GM18519 (cell line): ENCODE measurements around the gene BEND2.

Experiments
- ATAC-seq: cut with Tn5 transposase; IDR thresholded peaks from one replicate; pipeline ENCODE4 v1.9.1; 2021; ENCODE audit warnings: mild to moderate bottlenecking, moderate library complexity; ENCODE audit not compliant: unreplicated experiment, low FRiP score

The BEND2 gene

DNA sequence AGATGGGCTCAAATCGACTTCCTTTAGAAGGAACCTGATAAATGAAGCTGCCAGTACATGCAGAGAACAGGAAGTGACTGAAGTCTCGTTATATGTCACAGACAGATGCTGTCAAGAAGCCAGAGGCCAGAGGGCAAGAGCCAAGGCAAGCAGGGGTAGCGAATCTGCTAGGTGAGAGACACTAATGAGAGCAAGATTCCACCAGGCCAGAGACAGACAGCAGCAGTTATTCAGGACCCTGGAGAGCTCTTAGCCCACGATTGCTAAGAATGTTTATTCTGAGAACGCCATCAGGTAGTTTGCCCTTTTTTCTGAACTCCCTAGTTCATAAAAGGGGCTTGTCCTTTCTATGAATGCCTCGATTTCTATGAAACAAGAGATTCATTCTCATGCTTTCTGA is 73.7 kb downstream of the BEND2 start:
- ATAC-seq, result no peak

DNA sequence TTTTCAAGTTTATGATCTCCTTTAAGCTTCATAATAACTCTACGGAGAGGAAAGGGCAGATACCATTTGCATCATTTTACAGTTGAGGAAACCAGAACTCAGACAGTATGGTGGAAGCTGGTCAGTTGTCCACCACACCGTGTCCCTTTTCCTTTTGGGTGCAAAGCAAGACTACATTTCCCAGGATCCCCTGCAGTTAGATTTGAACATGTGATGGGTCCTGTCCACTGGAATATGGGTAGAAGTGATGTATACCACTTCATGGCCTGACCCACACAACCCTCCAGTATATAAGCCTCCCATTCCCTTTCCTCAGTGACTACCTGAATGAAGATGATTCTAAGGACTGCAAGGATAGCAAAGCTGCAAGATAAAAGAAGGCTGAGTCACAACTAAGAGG is 74.7 kb downstream of the BEND2 start:
- no peak for ATAC-seq

DNA sequence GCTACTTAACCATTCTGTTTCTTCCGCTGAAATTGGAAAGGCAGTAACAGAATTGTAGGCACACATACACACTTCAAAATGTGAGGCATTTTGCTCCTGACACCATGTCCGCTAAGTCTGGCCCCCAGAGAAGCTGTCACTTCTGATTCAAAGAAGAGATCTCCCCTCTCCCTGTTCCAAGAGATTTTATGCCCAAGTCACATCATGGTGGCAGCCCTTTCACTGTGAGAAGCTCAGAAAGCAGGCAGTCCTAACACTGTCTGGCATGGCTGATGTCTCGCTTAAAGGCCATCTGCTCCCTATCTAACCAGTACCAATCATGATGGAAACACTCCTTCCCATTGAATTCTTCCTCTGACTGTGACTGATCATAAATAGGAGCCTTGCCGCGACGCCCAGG is 83.9 kb downstream of the BEND2 start:
- no peak for ATAC-seq

DNA sequence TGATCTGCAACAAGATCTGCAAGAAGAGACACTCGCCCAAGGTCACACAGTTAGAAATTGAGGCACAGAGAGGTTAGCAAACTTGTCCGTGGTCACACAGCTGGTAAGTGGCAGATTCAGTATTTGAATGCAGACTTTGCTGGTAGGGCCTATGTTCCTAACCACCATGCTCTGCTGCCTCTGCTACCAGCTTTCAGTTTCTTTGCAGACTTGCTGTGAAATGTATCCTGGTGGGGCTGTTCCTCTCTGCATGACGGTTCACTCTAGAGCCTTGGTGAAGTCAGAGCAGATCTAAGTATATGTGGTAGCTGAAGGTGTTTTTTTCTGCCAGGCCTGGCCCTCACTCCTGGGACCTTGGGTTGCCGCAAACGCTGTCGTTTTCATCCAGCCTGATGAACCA is 87.1 kb downstream of the BEND2 start:
- no peak for ATAC-seq

- no peak for ATAC-seq
Observed at GRCh38 chrX:18129690-18130089, 91.0 kb downstream of the BEND2 start.

DNA sequence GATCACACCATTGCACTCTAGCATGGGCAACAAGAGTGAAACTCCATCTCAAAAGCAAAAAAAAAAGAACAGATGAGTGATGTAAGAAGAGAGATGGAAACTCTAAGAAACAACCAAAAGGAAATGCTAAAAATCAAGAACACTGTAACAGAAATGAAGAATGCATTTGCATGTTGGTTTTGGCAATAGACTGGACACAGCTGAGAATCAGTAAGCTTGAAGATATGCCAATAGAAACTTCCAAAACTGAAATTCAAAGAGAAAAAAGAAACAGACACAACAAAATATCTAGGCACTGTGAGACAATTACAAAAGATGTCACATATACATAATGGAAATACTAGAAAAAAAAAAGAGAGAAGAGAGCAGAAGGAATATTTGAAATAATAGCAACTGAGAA is 93.7 kb downstream of the BEND2 start:
- ATAC-seq, result no peak

- ATAC-seq, result no peak
Observed at GRCh38 chrX:18119856-18120255, 100.8 kb downstream of the BEND2 start.
